NCI-H2081 (cell line): ENCODE measurements around the gene PROKR1.
A peak's percentile ranks its signal among the peaks of the same experiment; 100 is the strongest.
"Not testable (repeated sequence)": the region's sequence is repeated elsewhere in the genome, so short reads cannot be mapped to it uniquely, and the experiment has no call there.

Experiments
- DNase-seq, 2 experiments: peaks; one replicate each; lab custom pipeline; 2025; lab: John Stamatoyannopoulos, UW

Gene PROKR1

GRCh38 chr2:68658266-68658665 lies 14.9 kb downstream of the PROKR1 start:
- no peak for DNase-seq

- no peak for DNase-seq
These were observed 15.7 kb downstream of the PROKR1 start for GRCh38 chr2:68659081-68659480.

GRCh38 chr2:68660658-68661057 lies 17.3 kb downstream of the PROKR1 start:
- DNase-seq: no peak

- DNase-seq: no peak
These were observed 19.1 kb downstream of the PROKR1 start for GRCh38 chr2:68662466-68662865.

- DNase-seq: no peak
These were observed 20.2 kb downstream of the PROKR1 start for GRCh38 chr2:68663371-68664156.

GRCh38 chr2:68667371-68667770 lies 24.0 kb downstream of the PROKR1 start:
- no peak for DNase-seq

GRCh38 chr2:68669651-68670050 lies 26.3 kb downstream of the PROKR1 start:
- DNase-seq: no peak

GRCh38 chr2:68671961-68672360 lies 28.6 kb downstream of the PROKR1 start:
- no peak for DNase-seq

- no peak for DNase-seq
These were observed 30.3 kb downstream of the PROKR1 start for GRCh38 chr2:68673631-68674030.

- DNase-seq: no peak
These were observed 32.1 kb downstream of the PROKR1 start for GRCh38 chr2:68675470-68675869.

- DNase-seq: not testable (repeated sequence)
These were observed 34.5 kb downstream of the PROKR1 start for GRCh38 chr2:68677837-68678236.

GRCh38 chr2:68679166-68679916 lies 36.0 kb downstream of the PROKR1 start:
- peak in 1 of 2 experiments; percentile 16 for DNase-seq

- not testable (repeated sequence) for DNase-seq
These were observed 36.5 kb downstream of the PROKR1 start for GRCh38 chr2:68679917-68680267.

- DNase-seq: no peak
These were observed 40.8 kb downstream of the PROKR1 start for GRCh38 chr2:68684197-68684596.

- no peak for DNase-seq
These were observed 42.8 kb downstream of the PROKR1 start for GRCh38 chr2:68686178-68686577.

- DNase-seq: peak in 1 of 2 experiments; percentile 10
These were observed 43.6 kb downstream of the PROKR1 start for GRCh38 chr2:68687018-68687417.

- DNase-seq: no peak
These were observed 46.5 kb downstream of the PROKR1 start for GRCh38 chr2:68689553-68690537.

- DNase-seq: no peak
These were observed 47.5 kb downstream of the PROKR1 start for GRCh38 chr2:68690851-68691250.

GRCh38 chr2:68692511-68692910 lies 49.1 kb downstream of the PROKR1 start:
- DNase-seq: no peak

- DNase-seq: peak in 1 of 2 experiments; percentile 17
These were observed 50.6 kb downstream of the PROKR1 start for GRCh38 chr2:68693951-68694350.

GRCh38 chr2:68695971-68696370 lies 52.6 kb downstream of the PROKR1 start:
- DNase-seq: no peak

GRCh38 chr2:68696554-68696953 lies 53.2 kb downstream of the PROKR1 start:
- DNase-seq: no peak
